Central memory CD8-positive, alpha-beta T cell (primary cell): ENCODE data around the gene KHNYN.

Experiments
- ATAC-seq: fragments of 150-1000 bp; cut with Tn5 transposase; replicated peaks from 2 replicates; pipeline ENCODE4 v1.10.0; 2022; ENCODE audit warnings: mild to moderate bottlenecking, moderate FRiP score, moderate number of reproducible peaks; ENCODE audit not compliant: poor library complexity, severe bottlenecking; ENCODE audit errors: extremely low read depth
- DNase-seq, 2 donors: peaks; one replicate each; pipeline ENCODE4 v3.0.0; 2021; ENCODE audit warnings: low spot score in 2 of 2
- H3K27ac Mint-ChIP-seq: one replicate; pipeline ENCODE4 v1.8.0; 2022; ENCODE audit warnings: low read depth, mild to moderate bottlenecking, moderate library complexity, mixed read lengths
- H3K27me3 Mint-ChIP-seq: one replicate; pipeline ENCODE4 v1.8.0; 2022; ENCODE audit warnings: mixed read lengths
- H3K36me3 Mint-ChIP-seq: one replicate; pipeline ENCODE4 v1.8.0; 2022; ENCODE audit warnings: mild to moderate bottlenecking, moderate library complexity, mixed read lengths; ENCODE audit not compliant: insufficient read depth
- H3K4me1 Mint-ChIP-seq: one replicate; pipeline ENCODE4 v1.8.0; 2022; ENCODE audit warnings: mixed read lengths
- H3K4me3 Mint-ChIP-seq: one replicate; pipeline ENCODE4 v1.8.0; 2022; ENCODE audit warnings: mild to moderate bottlenecking, moderate library complexity, mixed read lengths
- H3K9me3 Mint-ChIP-seq: one replicate; pipeline ENCODE4 v1.8.0; 2022; ENCODE audit warnings: mixed read lengths

KHNYN gene

DNA sequence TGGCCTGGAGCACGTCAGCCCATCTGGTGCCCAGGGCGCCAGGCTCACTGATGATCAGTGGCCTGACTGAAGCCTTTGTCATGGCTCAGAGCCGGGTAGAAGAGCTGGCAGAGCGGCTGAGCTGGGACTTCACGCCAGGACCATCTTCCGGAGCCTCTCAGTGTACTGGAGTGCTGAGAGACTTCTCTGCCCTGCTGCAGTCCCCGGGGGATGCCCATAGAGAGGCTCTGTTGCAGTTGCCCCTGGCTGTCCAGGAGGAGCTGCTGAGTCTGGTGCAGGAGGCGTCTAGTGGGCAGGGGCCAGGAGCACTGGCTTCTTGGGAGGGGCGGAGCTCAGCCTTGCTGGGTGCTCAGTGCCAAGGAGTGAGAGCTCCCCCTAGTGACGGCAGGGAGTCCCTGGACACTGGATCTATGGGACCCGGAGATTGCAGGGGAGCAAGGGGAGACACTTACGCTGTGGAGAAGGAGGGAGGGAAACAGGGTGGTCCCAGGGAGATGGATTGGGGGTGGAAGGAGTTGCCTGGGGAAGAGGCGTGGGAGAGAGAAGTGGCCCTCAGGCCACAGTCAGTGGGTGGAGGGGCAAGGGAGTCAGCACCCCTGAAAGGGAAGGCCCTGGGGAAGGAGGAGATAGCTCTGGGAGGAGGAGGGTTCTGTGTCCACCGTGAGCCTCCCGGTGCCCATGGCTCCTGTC is 2.0 kb downstream of the KHNYN start:
- Mint-ChIP-seq H3K27me3 (no peaks in the 10 kb centered on the region), H3K4me1 (peaks cover 45% of the 10 kb centered on the region), H3K9me3 (no peaks in the 10 kb centered on the region), H3K36me3 (peaks cover 42% of the 10 kb centered on the region), H3K4me3 (peak overlapping the region; percentile 83), H3K27ac (peak overlapping the region; percentile 83)
- ATAC-seq: peak; percentile 42
- DNase-seq: peak; percentile 80 to 84

DNA sequence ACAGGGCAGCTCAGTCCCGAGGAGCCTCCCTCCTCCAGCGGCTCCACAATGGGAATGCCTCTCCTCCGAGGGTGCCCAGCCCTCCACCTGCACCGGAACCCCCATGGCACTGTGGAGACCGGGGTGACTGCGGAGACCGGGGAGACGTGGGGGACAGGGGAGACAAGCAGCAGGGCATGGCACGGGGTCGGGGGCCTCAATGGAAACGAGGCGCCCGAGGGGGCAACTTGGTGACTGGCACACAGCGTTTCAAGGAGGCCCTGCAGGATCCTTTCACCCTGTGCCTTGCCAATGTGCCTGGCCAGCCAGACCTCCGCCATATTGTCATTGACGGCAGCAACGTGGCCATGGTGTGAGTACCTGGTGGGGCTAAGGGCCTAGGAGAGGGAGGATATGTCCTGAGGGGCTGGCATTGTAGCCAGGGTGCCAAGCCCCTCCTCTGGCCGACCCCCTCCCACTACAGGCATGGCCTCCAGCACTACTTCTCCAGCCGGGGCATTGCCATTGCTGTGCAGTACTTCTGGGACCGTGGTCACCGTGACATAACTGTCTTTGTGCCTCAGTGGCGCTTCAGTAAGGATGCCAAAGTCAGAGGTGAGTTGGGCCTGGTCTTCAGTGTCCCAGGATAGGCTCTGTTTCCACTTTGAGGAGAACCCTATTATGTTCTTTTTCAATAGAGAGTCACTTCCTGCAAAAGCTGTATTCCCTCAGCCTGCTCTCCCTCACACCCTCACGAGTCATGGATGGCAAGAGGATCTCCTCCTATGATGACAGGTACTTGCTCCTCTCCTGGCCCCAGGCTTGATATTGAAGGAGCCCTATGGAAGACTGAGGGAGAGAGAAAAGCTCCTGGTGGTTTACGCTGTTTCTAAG is 2.7 kb downstream of the KHNYN start:
- ATAC-seq: no peak
- H3K4me1 Mint-ChIP-seq: peaks cover 51% of the 10 kb centered on the region
- H3K27me3 Mint-ChIP-seq: no peaks in the 10 kb centered on the region
- DNase-seq: no peak
- no peaks in the 10 kb centered on the region for H3K9me3 Mint-ChIP-seq
- H3K27ac Mint-ChIP-seq: peak overlapping the region; percentile 83
- H3K36me3 Mint-ChIP-seq: peaks cover 46% of the 10 kb centered on the region
- no peak overlapping the region for H3K4me3 Mint-ChIP-seq

DNA sequence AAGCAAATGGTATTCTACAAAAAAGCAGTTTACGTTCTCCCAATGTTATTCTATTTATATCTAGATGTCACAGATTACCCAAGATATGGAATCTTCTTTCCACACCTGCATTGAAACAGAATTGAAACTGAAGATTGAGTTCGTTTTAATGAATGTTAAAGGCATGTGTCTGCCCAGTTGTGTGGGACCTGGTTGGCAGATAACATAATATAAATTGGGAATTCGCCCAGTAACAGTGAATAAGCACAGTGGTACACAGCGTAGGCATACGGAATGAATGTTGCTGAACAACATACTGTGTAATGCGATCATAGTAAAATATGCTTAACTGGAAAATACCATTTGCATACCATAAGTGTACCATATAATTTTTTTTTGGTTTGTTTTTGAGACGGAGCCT is 4.3 kb downstream of the KHNYN start:
- Mint-ChIP-seq H3K4me3 (no peak overlapping the region), H3K9me3 (no peaks in the 10 kb centered on the region), H3K27ac (no peak overlapping the region), H3K36me3 (peaks cover 46% of the 10 kb centered on the region), H3K4me1 (peaks cover 53% of the 10 kb centered on the region), H3K27me3 (no peaks in the 10 kb centered on the region)
- no peak for ATAC-seq
- DNase-seq: no peak

DNA sequence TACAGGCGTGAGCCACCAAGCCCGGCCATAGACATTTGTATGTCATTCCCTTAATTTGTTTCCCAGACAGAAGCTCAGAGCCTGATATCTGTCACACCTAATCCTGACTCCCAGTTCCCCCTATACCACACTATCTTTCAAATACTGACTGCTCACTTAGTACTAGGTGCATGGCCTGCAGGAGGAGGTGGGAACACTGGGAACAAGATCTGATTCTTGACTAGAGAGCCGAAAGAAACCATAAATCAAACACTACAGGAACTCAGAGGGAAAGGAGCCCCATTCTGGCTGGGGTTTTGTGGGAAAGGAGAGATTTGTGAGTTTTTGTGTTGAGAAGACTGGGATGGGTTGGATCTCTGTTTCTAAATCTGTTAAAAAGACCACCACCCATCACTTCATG is 4.9 kb downstream of the KHNYN start:
- no peaks in the 10 kb centered on the region for H3K9me3 Mint-ChIP-seq
- DNase-seq: no peak
- H3K4me1 Mint-ChIP-seq: peaks cover 51% of the 10 kb centered on the region
- H3K36me3 Mint-ChIP-seq: peaks cover 49% of the 10 kb centered on the region
- ATAC-seq: no peak
- no peak overlapping the region for H3K27ac Mint-ChIP-seq
- H3K27me3 Mint-ChIP-seq: no peaks in the 10 kb centered on the region
- no peak overlapping the region for H3K4me3 Mint-ChIP-seq

DNA sequence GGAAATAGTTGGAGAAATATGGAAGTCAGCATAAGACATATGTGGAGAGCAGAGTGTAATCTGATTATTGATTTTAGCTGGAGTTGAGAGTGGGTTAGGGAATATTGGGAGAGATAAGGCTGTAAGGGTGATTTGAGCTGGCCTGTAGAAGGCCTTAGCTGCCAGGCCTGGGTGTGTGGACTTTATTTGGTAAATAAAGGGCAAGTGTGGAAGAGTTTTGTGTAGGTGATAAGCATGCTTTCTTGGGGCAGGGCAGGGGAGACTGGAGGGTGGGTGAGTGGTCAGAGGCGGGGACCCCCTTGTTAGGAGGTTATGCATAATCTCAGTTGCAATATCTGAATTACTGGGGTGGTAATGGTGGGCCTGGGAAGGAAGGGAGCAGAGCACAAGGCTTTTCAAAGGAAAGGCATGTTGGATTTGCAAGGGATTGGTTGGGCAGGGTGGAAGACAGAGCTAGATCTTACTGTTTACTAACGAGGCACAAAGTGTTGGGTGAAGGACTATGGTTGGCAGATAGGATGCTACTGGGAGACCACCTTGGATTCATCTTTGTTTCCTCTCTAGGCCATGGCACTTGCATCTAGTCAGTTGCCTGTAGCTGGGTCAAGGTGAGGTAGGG is 5.5 kb downstream of the KHNYN start:
- Mint-ChIP-seq H3K27ac (no peak overlapping the region), H3K27me3 (no peaks in the 10 kb centered on the region), H3K9me3 (no peaks in the 10 kb centered on the region), H3K4me3 (no peak overlapping the region), H3K4me1 (peaks cover 53% of the 10 kb centered on the region), H3K36me3 (peaks cover 50% of the 10 kb centered on the region)
- DNase-seq (no peak), ATAC-seq (no peak)

DNA sequence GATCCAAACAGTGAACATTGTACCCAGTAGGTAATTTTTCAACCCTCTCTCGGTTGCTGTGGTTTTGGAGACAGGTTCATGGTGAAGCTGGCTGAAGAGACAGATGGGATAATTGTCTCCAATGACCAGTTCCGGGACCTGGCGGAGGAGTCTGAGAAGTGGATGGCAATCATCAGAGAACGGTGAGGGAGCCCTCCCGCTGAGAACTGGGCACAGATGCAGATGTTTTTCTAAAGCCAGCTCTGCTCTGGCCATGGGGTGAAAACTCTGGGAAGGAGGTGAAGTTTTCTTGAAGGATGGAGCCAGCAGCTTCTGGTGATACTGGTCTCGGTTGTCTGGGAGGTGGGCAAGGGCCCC is 6.2 kb downstream of the KHNYN start:
- Mint-ChIP-seq H3K27me3 (no peaks in the 10 kb centered on the region), H3K4me1 (peaks cover 53% of the 10 kb centered on the region), H3K36me3 (peaks cover 49% of the 10 kb centered on the region), H3K27ac (no peak overlapping the region), H3K4me3 (no peak overlapping the region), H3K9me3 (no peaks in the 10 kb centered on the region)
- ATAC-seq (no peak), DNase-seq (no peak)

DNA sequence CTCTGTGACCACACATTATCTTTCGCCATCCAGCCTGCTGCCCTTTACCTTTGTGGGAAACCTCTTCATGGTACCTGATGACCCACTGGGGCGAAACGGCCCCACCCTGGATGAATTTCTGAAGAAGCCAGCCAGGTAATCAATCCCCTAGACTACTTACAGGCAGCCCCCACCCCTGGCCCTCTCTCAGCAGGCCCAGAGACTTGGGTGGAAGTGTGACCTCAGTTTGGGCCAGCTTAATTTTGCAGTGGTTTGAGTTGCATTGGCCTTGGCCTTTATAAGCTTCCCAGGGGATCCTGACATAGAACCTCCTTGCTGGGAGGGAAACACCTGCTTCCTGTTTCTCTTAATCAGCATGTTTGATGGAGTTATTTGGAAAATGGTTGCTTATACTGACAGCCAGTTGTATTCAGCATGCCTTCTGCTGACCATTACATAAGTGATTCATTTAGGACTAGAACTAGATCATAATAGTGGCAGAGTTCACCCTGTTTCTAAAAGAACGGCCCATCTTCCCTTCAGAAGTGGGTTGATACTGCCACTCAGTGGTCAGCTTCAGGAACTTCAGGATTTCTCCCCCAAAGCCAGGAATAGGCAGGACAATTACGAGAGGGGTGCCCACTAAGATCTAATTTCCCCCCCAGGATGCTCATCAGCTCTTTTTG is 6.7 kb downstream of the KHNYN start:
- peak; percentile 63 for ATAC-seq
- Mint-ChIP-seq H3K4me1 (peaks cover 48% of the 10 kb centered on the region), H3K9me3 (no peaks in the 10 kb centered on the region), H3K4me3 (no peak overlapping the region), H3K27me3 (no peaks in the 10 kb centered on the region), H3K27ac (no peak overlapping the region), H3K36me3 (peaks cover 44% of the 10 kb centered on the region)
- DNase-seq: peak in 1 of 2 donors; percentile 34

DNA sequence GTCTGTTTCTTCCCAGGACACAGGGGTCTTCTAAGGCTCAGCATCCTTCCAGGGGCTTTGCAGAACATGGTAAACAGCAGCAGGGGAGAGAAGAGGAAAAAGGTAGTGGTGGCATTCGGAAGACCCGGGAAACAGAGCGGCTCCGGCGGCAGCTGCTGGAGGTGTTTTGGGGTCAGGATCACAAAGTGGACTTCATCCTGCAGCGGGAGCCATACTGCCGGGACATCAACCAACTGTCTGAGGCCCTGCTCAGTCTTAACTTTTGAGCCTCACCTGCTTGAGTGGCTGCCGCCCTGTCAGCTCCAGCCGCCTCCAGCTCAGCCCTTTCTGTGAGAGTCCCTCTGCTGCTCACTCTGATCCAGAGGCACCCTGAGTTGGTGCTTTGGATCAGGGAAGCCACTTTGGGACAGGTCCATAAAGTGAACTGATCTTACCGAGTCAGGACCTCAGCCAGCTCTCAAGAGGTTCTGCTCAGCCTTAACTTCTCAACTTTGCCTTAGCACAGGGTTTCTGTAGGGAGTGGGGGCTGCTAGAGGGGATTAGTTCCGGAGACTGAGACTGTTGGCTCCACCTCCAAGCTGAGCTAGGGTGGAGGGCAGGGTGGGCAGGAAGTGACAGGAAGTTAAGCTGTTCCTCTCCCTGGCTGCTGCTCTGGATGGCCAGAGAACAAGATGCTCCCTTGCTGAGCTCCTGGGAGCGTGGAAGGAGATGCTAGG is 7.4 kb downstream of the KHNYN start:
- Mint-ChIP-seq H3K36me3 (peaks cover 42% of the 10 kb centered on the region), H3K27me3 (no peaks in the 10 kb centered on the region), H3K27ac (no peak overlapping the region), H3K4me1 (peaks cover 47% of the 10 kb centered on the region), H3K4me3 (no peak overlapping the region), H3K9me3 (no peaks in the 10 kb centered on the region)
- DNase-seq: no peak
- ATAC-seq: no peak

DNA sequence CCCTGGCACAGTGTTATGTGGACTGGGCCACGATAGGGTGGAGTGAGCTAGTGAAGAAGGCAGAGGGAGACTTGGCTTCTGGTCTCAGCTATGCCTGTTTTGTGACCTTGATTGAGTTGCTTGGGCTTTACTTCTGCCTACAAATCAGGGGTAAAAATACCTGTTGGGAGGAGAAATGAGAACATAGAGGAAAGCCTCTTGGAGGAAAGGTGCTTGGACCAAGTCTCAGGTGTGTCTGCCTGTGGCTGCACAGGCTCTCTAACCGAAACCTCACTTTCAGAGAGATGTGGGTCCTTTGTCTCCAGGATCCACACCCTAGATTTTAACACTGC is 7.9 kb downstream of the KHNYN start:
- ATAC-seq (no peak), DNase-seq (no peak)
- Mint-ChIP-seq H3K4me3 (no peak overlapping the region), H3K27ac (no peak overlapping the region), H3K27me3 (no peaks in the 10 kb centered on the region), H3K4me1 (peaks cover 52% of the 10 kb centered on the region), H3K9me3 (no peaks in the 10 kb centered on the region), H3K36me3 (peaks cover 44% of the 10 kb centered on the region)

DNA sequence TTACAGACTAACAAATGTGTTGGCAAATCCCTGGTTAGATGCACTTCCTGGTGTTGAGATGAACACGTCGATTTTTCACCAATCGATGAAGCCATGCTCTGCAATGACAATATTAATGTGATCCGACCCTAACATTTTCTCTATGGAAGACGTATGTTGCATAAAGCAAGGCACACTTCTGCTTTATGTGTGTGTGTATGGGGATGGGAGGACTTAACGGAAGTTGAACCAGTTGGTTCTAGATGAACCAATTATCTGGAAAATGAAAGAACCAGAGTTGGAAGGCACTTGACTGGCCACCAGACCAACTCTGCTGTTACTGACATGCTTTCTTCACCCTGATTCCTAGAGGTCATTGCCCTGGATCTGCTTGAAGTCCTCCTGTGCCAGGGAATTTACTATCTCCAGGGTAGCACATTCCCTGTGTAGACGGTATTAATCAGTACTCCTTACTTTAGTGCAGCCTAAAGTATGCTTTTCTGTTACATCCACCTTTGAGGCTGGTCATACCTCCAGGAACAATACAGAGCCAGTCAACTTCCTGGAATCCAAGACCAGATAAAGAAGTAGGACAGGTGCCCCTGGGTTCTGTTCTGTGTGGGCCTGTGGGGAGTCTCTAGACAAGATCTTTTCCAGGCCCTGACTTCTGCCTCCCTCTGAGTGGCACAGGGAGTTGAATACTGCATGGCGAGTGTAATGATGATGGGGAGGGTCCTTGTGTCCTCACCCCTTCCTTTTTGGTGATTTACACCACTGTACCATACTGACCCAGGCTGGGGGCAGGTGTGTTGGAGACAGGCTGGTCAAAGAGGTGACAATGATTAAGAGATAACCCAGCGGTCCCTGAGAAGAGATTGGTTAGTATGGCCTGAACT is 8.7 kb downstream of the KHNYN start:
- Mint-ChIP-seq H3K27me3 (no peaks in the 10 kb centered on the region), H3K9me3 (no peaks in the 10 kb centered on the region), H3K4me1 (peaks cover 54% of the 10 kb centered on the region), H3K36me3 (peaks cover 44% of the 10 kb centered on the region), H3K4me3 (no peak overlapping the region), H3K27ac (no peak overlapping the region)
- ATAC-seq (no peak), DNase-seq (no peak)

DNA sequence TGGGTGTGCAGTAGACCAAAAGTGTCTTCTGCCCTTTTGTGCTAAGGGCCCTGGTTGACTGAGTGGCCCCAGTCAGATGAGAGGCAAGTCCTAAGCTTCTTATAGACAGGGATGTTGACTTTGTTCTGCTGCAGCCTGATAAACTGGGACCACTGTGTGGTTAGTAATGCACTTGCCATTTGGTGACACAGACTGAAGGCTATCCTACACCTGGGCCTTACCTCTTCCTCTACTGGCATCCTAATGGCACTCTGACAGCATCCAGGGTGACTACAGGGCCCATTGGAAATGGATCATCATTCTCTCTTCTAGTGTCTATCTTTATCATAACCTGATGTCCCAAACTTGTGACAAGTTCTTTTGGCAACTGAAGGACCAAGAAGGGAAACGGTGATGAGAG is 9.5 kb downstream of the KHNYN start:
- Mint-ChIP-seq H3K4me3 (no peak overlapping the region), H3K27ac (no peak overlapping the region), H3K27me3 (no peaks in the 10 kb centered on the region), H3K9me3 (no peaks in the 10 kb centered on the region), H3K4me1 (peaks cover 54% of the 10 kb centered on the region), H3K36me3 (peaks cover 39% of the 10 kb centered on the region)
- ATAC-seq (no peak), DNase-seq (no peak)
